HepG2 (cell line): ENCODE results near the gene DHCR7. TPM values are rescaled to one million over a fixed set of nuclear protein-coding genes. Genes with fewer than 3 reads are reported as not detected.

ENCODE experiments used
- ATAC-seq: fragments of 200-7000 bp; cut with Tn5 transposase; 3 replicates; pipeline ENCODE4 v1.9.1; 2020; ENCODE audit warnings: mild to moderate bottlenecking, moderate library complexity
- BruUV-seq: library from RNA; stranded (reverse); fragments of 400-500 nt; replicated peaks from 2 replicates; lab custom pipeline; 2021; lab: Mats Ljungman, UMichigan
- CTCF ChIA-PET: fragments of 300-600 bp; formaldehyde crosslinking; extraction: SDS; loops from one replicate; lab custom pipeline; 2021; ENCODE audit warnings: low total read pairs, inconsistent platforms, low intra/inter-chr PET ratio; lab: Yijun Ruan, JAX
- POLR2A ChIA-PET: fragments of 350-600 bp; sonication (Branson Sonifier 250); formaldehyde crosslinking; loops from one replicate; lab custom pipeline; 2020; ENCODE audit warnings: antibody characterized with exemption, inconsistent platforms; lab: Yijun Ruan, JAX
- DNase-seq: peaks from one replicate; pipeline ENCODE4 v3.0.0-alpha.2; 2015; ENCODE audit warnings: low spot score
- FAIRE-seq: peaks from 3 replicates; lab custom pipeline; 2011; peaks lifted over from hg19 to GRCh38; lab: Jason Lieb, UNC
- H2AFZ ChIP-seq: one replicate; pipeline ENCODE4 v1.6.1; 2011; ENCODE audit warnings: low read length, inconsistent platforms
- H3K27ac ChIP-seq: fragments of 300-600 bp; 3 replicates; pipeline ENCODE4 v1.8.0; 2011; ENCODE audit warnings: mixed run types, mild to moderate bottlenecking, mixed read lengths, low read length, inconsistent platforms; ENCODE audit not compliant: insufficient read depth; ENCODE audit errors: extremely low read length
- H3K27me3 ChIP-seq, 2 experiments: fragments of 200-600 bp in 1 of 2; 2 replicates in 1 of 2; 3 replicates in 1 of 2; pipeline versions ENCODE4 v1.6.0 to v1.8.0; 2011; ENCODE audit warnings: low read length in 2 of 2, mild to moderate bottlenecking in 2 of 2, moderate library complexity in 2 of 2, inconsistent platforms in 1 of 2; ENCODE audit not compliant: insufficient read depth in 2 of 2, control insufficient read depth in 1 of 2
- H3K36me3 ChIP-seq, 2 experiments: fragments of 200-600 bp in 1 of 2; replicated peaks in 1 of 2; 2 replicates in 1 of 2; 3 replicates in 1 of 2; pipeline versions ENCODE4 v1.5.1 to v1.8.0; 2011; ENCODE audit warnings: low read length in 2 of 2, inconsistent platforms in 1 of 2; ENCODE audit not compliant: insufficient read depth in 2 of 2, control insufficient read depth in 1 of 2
- H3K4me1 ChIP-seq: 2 replicates; pipeline ENCODE4 v1.5.1; 2012; ENCODE audit warnings: low read length, inconsistent platforms; ENCODE audit not compliant: insufficient read depth
- H3K4me2 ChIP-seq: 2 replicates; pipeline ENCODE4 v1.6.0; 2011; ENCODE audit warnings: low read depth, low read length, inconsistent platforms
- H3K4me3 ChIP-seq, 3 experiments: fragments of 200-600 bp in 1 of 3; sonication (generic), shearing (Covaris generic) in 1 of 3; replicated peaks in 1 of 3; 2 replicates each; pipeline ENCODE4 v1.5.1; 2011 to 2016; ENCODE audit warnings: low read length in 3 of 3, inconsistent platforms in 2 of 3, low read depth in 2 of 3, mild to moderate bottlenecking in 2 of 3, control low read depth in 1 of 3, mixed read lengths in 1 of 3; ENCODE audit not compliant: insufficient read depth in 1 of 3
- H3K79me2 ChIP-seq: one replicate; pipeline ENCODE4 v1.6.1; 2011; ENCODE audit warnings: low read length, inconsistent platforms; ENCODE audit not compliant: insufficient read depth
- H3K9ac ChIP-seq: 2 replicates; pipeline ENCODE4 v1.6.0; 2011; ENCODE audit warnings: mild to moderate bottlenecking, low read depth, low read length, inconsistent platforms; ENCODE audit not compliant: insufficient read depth
- H3K9me3 ChIP-seq: 2 replicates; pipeline ENCODE4 v1.5.1; 2012; ENCODE audit warnings: mild to moderate bottlenecking, low read length
- H4K20me1 ChIP-seq: 2 replicates; pipeline ENCODE4 v1.6.0; 2011; ENCODE audit warnings: inconsistent platforms, mild to moderate bottlenecking, low read length, moderate library complexity; ENCODE audit not compliant: insufficient read depth
- GLMP ChIP-seq: sonication (generic); formaldehyde crosslinking; IDR thresholded peaks from 2 replicates; pipeline ENCODE4 v1.9.0; 2021; ENCODE audit warnings: missing genetic modification reagents, mild to moderate bottlenecking, borderline replicate concordance
- MIER2 ChIP-seq: IDR thresholded peaks from 2 replicates; pipeline ENCODE4 v1.6.1; 2016; ENCODE audit warnings: missing biosample characterization, missing genetic modification reagents
- NCOA5 ChIP-seq: sonication (generic); formaldehyde crosslinking; IDR thresholded peaks from 2 replicates; pipeline ENCODE4 v1.4.0; 2020; ENCODE audit warnings: missing genetic modification reagents
- PCBP1 ChIP-seq: fragments of 200-400 bp; formaldehyde crosslinking; IDR thresholded peaks from 2 replicates; pipeline ENCODE4 v1.6.1; 2017; ENCODE audit warnings: mild to moderate bottlenecking, low read depth, low read length, borderline replicate concordance
- PHF21A ChIP-seq: sonication (generic); formaldehyde crosslinking; IDR thresholded peaks from 2 replicates; pipeline ENCODE4 v1.5.0; 2020; ENCODE audit warnings: mild to moderate bottlenecking, missing genetic modification reagents
- SAFB2 ChIP-seq: sonication (generic); formaldehyde crosslinking; IDR thresholded peaks from 2 replicates; pipeline ENCODE4 v1.5.1; 2020; ENCODE audit warnings: missing genetic modification reagents, low read depth, mild to moderate bottlenecking, borderline replicate concordance
- SUZ12 ChIP-seq: fragments of 150-350 bp; IDR thresholded peaks from 2 replicates; pipeline ENCODE4 v1.6.1; 2014; ENCODE audit warnings: low read depth, low read length
- ZNF143 ChIP-seq: sonication (generic); formaldehyde crosslinking; IDR thresholded peaks from 2 replicates; pipeline ENCODE4 v1.4.0; 2020; ENCODE audit warnings: missing genetic modification reagents
- ZNF501 ChIP-seq: sonication (generic); formaldehyde crosslinking; IDR thresholded peaks from 2 replicates; pipeline ENCODE4 v1.5.1; 2020; ENCODE audit warnings: mild to moderate bottlenecking, moderate library complexity, missing genetic modification reagents
- ZNF512B ChIP-seq: sonication (generic); formaldehyde crosslinking; IDR thresholded peaks from 2 replicates; pipeline ENCODE4 v1.5.1; 2020; ENCODE audit warnings: missing genetic modification reagents, mild to moderate bottlenecking, borderline replicate concordance
- ZNF891 ChIP-seq: sonication (generic); formaldehyde crosslinking; IDR thresholded peaks from 2 replicates; pipeline ENCODE4 v1.5.0; 2020; ENCODE audit warnings: mild to moderate bottlenecking, missing genetic modification reagents
- WGBS: methylation state at CpG from one replicate; pipeline ENCODE4 v1.1.6; 2017; ENCODE audit warnings: low lambda C conversion rate; 5-methylcytosine and 5-hydroxymethylcytosine counted together
- in situ Hi-C: cut with HindIII; loops from 2 replicates; pipeline ENCODE4 v1.10.0; 2017; ENCODE audit warnings: low pct_unique_long_range_greater_than_20kb; ENCODE audit not compliant: extremely low pct_ligation_motif_present
- intact Hi-C: fragments of 100-400 bp; cut with micrococcal nuclease; formaldehyde crosslinking; loops from one replicate; pipeline ENCODE4 v1.10.0; 2022; ENCODE audit not compliant: unreplicated experiment
- polyA plus RNA-seq, 8 experiments: library from polyadenylated mRNA; depleted of rRNA in 3 of 8; stranded (reverse) in 7 of 8; unstranded in 1 of 8; fragments of >200 nt; fragmentation: Illumina TruSeq in 4 of 8; extraction: Trizol in 4 of 8; gene quantifications; 2 replicates each; pipeline versions ENCODE4 v1.2.1 to v1.2.3, GENCODE V29; 2011 to 2016; ENCODE audit warnings: low read depth in 4 of 8, missing spikeins in 1 of 8, mixed read lengths in 1 of 8; ENCODE audit not compliant: insufficient read depth in 1 of 8
- total RNA-seq, 5 experiments: library from RNA; depleted of rRNA; stranded (reverse); fragments of >200 nt; fragmentation: Illumina TruSeq; extraction: Trizol; gene quantifications; 2 replicates each; pipeline ENCODE4 v1.2.3, GENCODE V29; 2016; ENCODE audit warnings: low read depth in 1 of 5
- TF ChIP-seq, protein P1 (sequence below): sonication (generic); formaldehyde crosslinking; IDR thresholded peaks from 2 replicates; pipeline ENCODE4 v1.5.0; 2020; ENCODE audit warnings: missing genetic modification reagents, mild to moderate bottlenecking, borderline replicate concordance

The DHCR7 gene
- total and polyA plus RNA-seq, 2 of the 13 experiments (the other 11 are each of a cell fraction or from before 2014, with no cell fraction given), result 96.0 to 143 TPM

DNA sequence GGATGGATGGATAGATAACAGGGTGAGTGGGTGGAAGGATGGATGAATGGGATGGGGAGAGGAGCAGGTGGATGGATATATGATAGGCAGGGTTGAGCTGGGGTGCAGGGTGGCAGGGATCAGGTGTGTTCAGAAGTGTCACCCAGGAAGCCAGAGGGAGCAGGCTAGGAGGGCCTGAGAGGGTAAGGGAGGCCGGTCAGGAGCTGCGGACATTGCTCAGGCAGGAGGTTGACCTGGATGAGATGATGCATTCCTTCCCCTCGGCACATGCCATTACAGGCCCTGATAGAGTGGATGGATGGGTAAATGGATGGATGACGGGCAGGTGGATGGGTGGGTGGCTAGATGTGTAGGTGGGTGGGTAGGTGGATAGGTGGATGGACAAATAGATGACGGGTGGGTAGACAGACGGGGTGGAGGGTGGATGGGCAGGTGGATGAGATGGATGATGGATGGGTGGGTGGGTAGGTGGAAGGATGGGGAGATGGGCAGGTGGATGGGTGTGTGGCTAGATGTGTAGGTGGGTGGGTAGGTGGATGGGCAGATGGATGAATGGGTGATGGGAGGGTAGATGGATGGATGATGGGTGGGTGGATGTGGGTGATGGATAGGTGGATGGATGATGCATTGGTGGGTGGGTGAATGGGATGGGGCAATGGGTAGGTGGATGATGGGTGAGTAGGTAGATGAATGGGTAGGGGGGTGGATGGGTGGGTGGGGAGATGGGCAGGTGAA lies 8.0 kb downstream of the DHCR7 start:
- ChIA-PET POLR2A (no interaction called here), CTCF (no interaction called here)
- no peak for TF ChIP-seq ZNF891
- TF ChIP-seq ZNF143 (CRISPR knock-in tag), result no peak
- TF ChIP-seq, protein P1, sequence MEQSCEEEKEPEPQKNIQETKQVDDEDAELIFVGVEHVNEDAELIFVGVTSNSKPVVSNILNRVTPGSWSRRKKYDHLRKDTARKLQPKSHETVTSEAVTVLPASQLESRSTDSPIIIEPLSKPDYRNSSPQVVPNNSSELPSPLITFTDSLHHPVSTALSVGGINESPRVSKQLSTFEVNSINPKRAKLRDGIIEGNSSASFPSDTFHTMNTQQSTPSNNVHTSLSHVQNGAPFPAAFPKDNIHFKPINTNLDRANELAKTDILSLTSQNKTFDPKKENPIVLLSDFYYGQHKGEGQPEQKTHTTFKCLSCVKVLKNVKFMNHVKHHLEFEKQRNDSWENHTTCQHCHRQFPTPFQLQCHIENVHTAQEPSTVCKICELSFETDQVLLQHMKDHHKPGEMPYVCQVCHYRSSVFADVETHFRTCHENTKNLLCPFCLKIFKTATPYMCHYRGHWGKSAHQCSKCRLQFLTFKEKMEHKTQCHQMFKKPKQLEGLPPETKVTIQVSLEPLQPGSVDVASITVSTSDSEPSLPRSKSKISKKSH (CRISPR knock-in tag), result no peak
- no peak for TF ChIP-seq SAFB2 (CRISPR knock-in tag)
- TF ChIP-seq NCOA5 (CRISPR knock-in tag), result no peak
- no peak for TF ChIP-seq PCBP1
- TF ChIP-seq ZNF512B (CRISPR knock-in tag), result no peak
- TF ChIP-seq ZNF501, result no peak
- TF ChIP-seq GLMP (CRISPR knock-in tag), result no peak
- no peak for TF ChIP-seq SUZ12
- TF ChIP-seq MIER2 (CRISPR knock-in tag), result no peak
- no peak for TF ChIP-seq PHF21A (CRISPR knock-in tag)
- FAIRE-seq, result no peak
- peaks cover 44 to 85% of the 10 kb centered on the region in 2 experiments for H3K36me3 ChIP-seq
- H3K27me3 ChIP-seq, result no peaks in the 10 kb centered on the region
- in situ Hi-C loops, result no loop called here
- no peak overlapping the region for H3K4me3 ChIP-seq
- BruUV-seq, result no TSS peak
- peaks cover 34% of the 10 kb centered on the region; the same call in 1 of the 2 replicates for H4K20me1 ChIP-seq
- no peak for ATAC-seq
- no peak overlapping the region for H3K27ac ChIP-seq
- intact Hi-C loops, result no loop called here
- H3K9me3 ChIP-seq, result no peaks in the 10 kb centered on the region
- no peak overlapping the region for H2AFZ ChIP-seq
- WGBS, result 96% methylated on average over 6 of the region's 6 CpGs
- peaks cover 6% of the 10 kb centered on the region for H3K4me1 ChIP-seq
- H3K4me2 ChIP-seq, result no peak overlapping the region
- no peak for DNase-seq
- H3K9ac ChIP-seq, result no peak overlapping the region
- H3K79me2 ChIP-seq, result peaks cover 6% of the 10 kb centered on the region
